MCF 10A (cell line): ENCODE results near the gene SYT11. TPM values are rescaled to one million over a fixed set of nuclear protein-coding genes. Genes with fewer than 3 reads are reported as not detected.
A peak's percentile ranks its signal among the peaks of the same experiment; 100 is the strongest.

ENCODE experiments used
- BruUV-seq: library from RNA; stranded (reverse); fragments of 400-500 nt; replicated peaks from 2 replicates; lab custom pipeline; 2021; lab: Mats Ljungman, UMichigan
- CTCF ChIA-PET: fragments of 300-600 bp; sonication (Branson Sonifier 250); formaldehyde crosslinking; extraction: SDS; loops from one replicate; lab custom pipeline; 2021; ENCODE audit warnings: antibody characterized with exemption, inconsistent platforms; lab: Yijun Ruan, JAX
- POLR2A ChIA-PET: fragments of 300-600, 350-650 bp; sonication (Branson Sonifier 250); formaldehyde crosslinking; extraction: SDS; loops from one replicate; lab custom pipeline; 2020; ENCODE audit warnings: antibody characterized with exemption, inconsistent platforms; lab: Yijun Ruan, JAX
- DNase-seq: peaks from one replicate; pipeline ENCODE4 v3.0.0-alpha.2; 2018; ENCODE audit not compliant: unreplicated experiment
- H3K27ac Mint-ChIP-seq: one replicate; pipeline ENCODE4 v1.8.0; 2022; ENCODE audit warnings: mild to moderate bottlenecking, low read depth, mixed read lengths; ENCODE audit not compliant: unreplicated experiment
- H3K27me3 Mint-ChIP-seq: one replicate; pipeline ENCODE4 v1.8.0; 2022; ENCODE audit warnings: mixed read lengths; ENCODE audit not compliant: insufficient read depth, unreplicated experiment
- H3K36me3 Mint-ChIP-seq: one replicate; pipeline ENCODE4 v1.8.0; 2022; ENCODE audit warnings: mild to moderate bottlenecking, moderate library complexity, mixed read lengths; ENCODE audit not compliant: insufficient read depth, unreplicated experiment
- H3K4me1 Mint-ChIP-seq: one replicate; pipeline ENCODE4 v1.8.0; 2022; ENCODE audit warnings: mixed read lengths; ENCODE audit not compliant: insufficient read depth, unreplicated experiment
- H3K4me3 Mint-ChIP-seq: one replicate; pipeline ENCODE4 v1.8.0; 2022; ENCODE audit warnings: mild to moderate bottlenecking, moderate library complexity, mixed read lengths; ENCODE audit not compliant: unreplicated experiment
- H3K9me3 Mint-ChIP-seq: one replicate; pipeline ENCODE4 v1.8.0; 2022; ENCODE audit warnings: mixed read lengths; ENCODE audit not compliant: unreplicated experiment
- CTCF ChIP-seq: fragments of 200-600 bp; IDR thresholded peaks from one replicate; pipeline ENCODE4 v1.8.0; 2022; ENCODE audit warnings: antibody characterized with exemption, mild to moderate bottlenecking; ENCODE audit not compliant: unreplicated experiment
- intact Hi-C: fragments of 100-400 bp; cut with micrococcal nuclease; formaldehyde crosslinking; loops from 2 replicates; pipeline ENCODE4 v1.14.1; 2022
- total RNA-seq: library from RNA; stranded (reverse); gene quantifications from 2 replicates; pipeline ENCODE4 v1.2.3, GENCODE V29; 2022

Gene SYT11
- total RNA-seq, 1 experiment from 2014 or later: 0.14 TPM

GRCh38 chr1:155909894-155910293 is 50.5 kb downstream of the SYT11 start:
- Mint-ChIP-seq H3K4me3 (peak overlapping the region; percentile 87), H3K4me1 (peaks cover 20% of the 10 kb centered on the region), H3K27me3 (no peaks in the 10 kb centered on the region), H3K27ac (peak overlapping the region; percentile 96), H3K36me3 (peaks cover 53% of the 10 kb centered on the region), H3K9me3 (no peaks in the 10 kb centered on the region)
- intact Hi-C loops: loop anchor here (5.0 kb wide), 1 partner anchor 53 kb away; the partner anchor contains the start of genes GON4L and SYT11
- no peak for TF ChIP-seq CTCF
- DNase-seq: no peak
- POLR2A ChIA-PET: interaction anchor here (0.6 to 15.2 kb wide), 8 partner anchors 8 to 107 kb away, joined by 3 to 203 read pairs (median 4); partner anchors contain the start of gene KHDC4
- CTCF ChIA-PET: interaction anchor here (0.5 to 1.0 kb wide), 5 partner anchors 11 to 159 kb away, joined by 3 to 4 read pairs (median 3); no protein-coding TSS in a partner anchor
- BruUV-seq: no TSS peak

GRCh38 chr1:155910621-155911121 is 51.3 kb downstream of the SYT11 start:
- no peaks in the 10 kb centered on the region for H3K27me3 Mint-ChIP-seq
- TSS peak; percentile 36 for BruUV-seq
- H3K4me1 Mint-ChIP-seq: peaks cover 20% of the 10 kb centered on the region
- DNase-seq: peak; percentile 35
- H3K27ac Mint-ChIP-seq: peak overlapping the region; percentile 96
- H3K9me3 Mint-ChIP-seq: no peaks in the 10 kb centered on the region
- peaks cover 46% of the 10 kb centered on the region for H3K36me3 Mint-ChIP-seq
- CTCF ChIA-PET: interaction anchor here (0.7 to 1.0 kb wide), 3 partner anchors 12 to 79 kb away, joined by 3 read pairs; no protein-coding TSS in a partner anchor
- intact Hi-C loops: loop anchor here (5.0 kb wide), 1 partner anchor 53 kb away; the partner anchor contains the start of genes GON4L and SYT11
- peak overlapping the region; percentile 87 for H3K4me3 Mint-ChIP-seq
- POLR2A ChIA-PET: interaction anchor here (0.9 to 15.2 kb wide), 6 partner anchors 9 to 38 kb away, joined by 3 to 203 read pairs (median 4); partner anchors contain the start of gene KHDC4
- no peak for TF ChIP-seq CTCF

DNA sequence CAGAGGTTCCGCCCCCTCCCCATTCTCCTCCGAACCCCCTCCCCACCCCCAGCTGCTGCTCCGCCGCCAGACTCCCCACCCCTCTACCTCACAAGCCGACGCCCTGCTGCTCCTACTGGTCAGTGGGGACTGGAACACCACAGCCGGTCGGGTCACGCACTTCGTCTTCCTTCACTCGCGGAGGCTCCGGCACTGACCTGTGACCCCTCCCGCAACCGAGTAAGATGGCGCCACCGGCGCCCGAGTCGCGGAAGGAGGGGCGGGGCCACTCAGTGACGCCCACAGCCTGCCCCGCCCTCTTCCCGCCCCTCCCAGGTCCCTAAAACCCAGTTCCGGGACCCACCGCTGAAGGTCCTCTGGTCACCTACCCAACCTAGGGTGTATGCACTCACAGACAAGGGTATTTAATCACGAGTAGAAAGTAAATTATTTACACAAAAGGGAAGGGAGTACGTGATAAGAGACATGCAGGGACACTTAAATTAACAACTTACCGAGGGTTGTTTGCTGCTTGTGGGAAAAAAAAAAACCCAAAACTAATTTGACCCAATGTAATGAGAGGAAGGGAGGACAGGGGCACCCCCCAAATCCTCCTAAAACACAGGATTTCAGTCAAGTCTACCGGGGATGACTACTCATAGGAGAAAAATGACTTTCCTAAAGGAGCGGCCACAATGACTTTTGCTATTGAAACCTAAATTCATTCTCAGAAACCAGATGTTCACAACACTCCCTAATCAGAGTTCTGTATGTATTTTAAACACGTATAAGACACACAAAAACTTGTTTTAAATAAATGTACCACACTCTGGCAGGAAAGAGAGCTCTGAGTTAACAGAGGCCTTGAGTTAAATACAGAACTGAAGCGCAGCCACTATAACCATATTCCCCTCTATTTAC is 52.0 kb downstream of the SYT11 start, which contains the start of gene RIT1:
TSS of gene RIT1 (minus strand) at position 194 of the 900 bp plus-strand sequence. CDS start 588 bp downstream, outside the sequence.
- intact Hi-C loops: loop anchor here (5.0 kb wide), 1 partner anchor 54 kb away; the partner anchor contains the start of genes GON4L and SYT11
- DNase-seq: peak; percentile 88
- TF ChIP-seq CTCF: no peak

More for the DNA sequence above, 52.0 kb downstream of the SYT11 start, which contains the start of gene RIT1:
- Mint-ChIP-seq H3K9me3 (no peaks in the 10 kb centered on the region), H3K36me3 (peaks cover 38% of the 10 kb centered on the region), H3K4me3 (peak within 1 kb of the TSS; percentile 87), H3K4me1 (peaks cover 20% of the 10 kb centered on the region), H3K27me3 (no peaks in the 10 kb centered on the region), H3K27ac (peak within 1 kb of the TSS; percentile 96)
- no TSS peak for BruUV-seq
- ChIA-PET POLR2A (interaction anchor here (0.9 to 15.2 kb wide), 10 partner anchors 10 to 67 kb away, joined by 3 to 203 read pairs (median 4); partner anchors contain the start of genes ARHGEF2, GON4L and KHDC4), CTCF (interaction anchor here (0.6 to 1.2 kb wide), 4 partner anchors 16 to 217 kb away, joined by 3 to 5 read pairs (median 3); partner anchors contain the start of gene ARHGEF2)
